Measurements from ENCODE around the gene KL. TPM values are rescaled to one million over a fixed set of nuclear protein-coding genes. Genes with fewer than 3 reads are reported as not detected.

KL gene
- total and polyA plus RNA-seq, 12 donors: 0.24 to 2.8 (median 0.78) TPM

DNA sequence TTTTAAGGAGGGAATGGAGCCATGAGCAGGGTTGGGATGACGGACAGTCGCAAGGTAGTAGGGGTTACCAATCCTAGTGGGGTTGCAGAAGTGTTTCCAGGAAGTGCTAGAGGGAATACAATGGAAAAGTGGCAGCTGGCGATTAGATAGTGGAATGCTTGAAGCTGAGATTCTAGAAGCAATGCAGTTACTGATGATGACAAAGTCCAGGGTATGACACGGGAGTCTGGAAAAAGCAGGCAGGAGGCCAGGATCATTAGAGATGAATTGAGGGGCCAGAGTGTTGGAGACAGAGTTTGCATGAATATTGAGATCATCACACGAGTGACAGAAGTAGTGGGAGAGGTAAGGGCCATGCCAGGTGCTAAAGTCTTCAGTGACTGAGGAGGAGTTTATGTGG is 17.3 kb upstream of the KL start:
- WGBS, 4 donors: 87 to 89% (median 88%) methylated on average over 5 of the region's 5 CpGs
- no peak overlapping the region for H3K4me3 ChIP-seq
- no peaks in the 10 kb centered on the region for H3K4me1 ChIP-seq (replicated peaks in 1 of 2)
- H3K27me3 ChIP-seq: no peaks in the 10 kb centered on the region
- no peak for TF ChIP-seq POLR2A (IDR thresholded peaks at IDR 0.05)
- TF ChIP-seq, protein P1, sequence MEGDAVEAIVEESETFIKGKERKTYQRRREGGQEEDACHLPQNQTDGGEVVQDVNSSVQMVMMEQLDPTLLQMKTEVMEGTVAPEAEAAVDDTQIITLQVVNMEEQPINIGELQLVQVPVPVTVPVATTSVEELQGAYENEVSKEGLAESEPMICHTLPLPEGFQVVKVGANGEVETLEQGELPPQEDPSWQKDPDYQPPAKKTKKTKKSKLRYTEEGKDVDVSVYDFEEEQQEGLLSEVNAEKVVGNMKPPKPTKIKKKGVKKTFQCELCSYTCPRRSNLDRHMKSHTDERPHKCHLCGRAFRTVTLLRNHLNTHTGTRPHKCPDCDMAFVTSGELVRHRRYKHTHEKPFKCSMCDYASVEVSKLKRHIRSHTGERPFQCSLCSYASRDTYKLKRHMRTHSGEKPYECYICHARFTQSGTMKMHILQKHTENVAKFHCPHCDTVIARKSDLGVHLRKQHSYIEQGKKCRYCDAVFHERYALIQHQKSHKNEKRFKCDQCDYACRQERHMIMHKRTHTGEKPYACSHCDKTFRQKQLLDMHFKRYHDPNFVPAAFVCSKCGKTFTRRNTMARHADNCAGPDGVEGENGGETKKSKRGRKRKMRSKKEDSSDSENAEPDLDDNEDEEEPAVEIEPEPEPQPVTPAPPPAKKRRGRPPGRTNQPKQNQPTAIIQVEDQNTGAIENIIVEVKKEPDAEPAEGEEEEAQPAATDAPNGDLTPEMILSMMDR (IDR thresholded peaks at IDR 0.05): no peak
- no peaks in the 10 kb centered on the region for H3K36me3 ChIP-seq (replicated peaks in 1 of 2)
- no peak overlapping the region for H3K27ac ChIP-seq
- no peaks in the 10 kb centered on the region for H3K9me3 ChIP-seq (replicated peaks in 1 of 3)
- DNase-seq: no peak
- intact Hi-C loops (cut with DNase I): no loop called here

- H3K36me3 ChIP-seq (replicated peaks in 1 of 2): no peaks in the 10 kb centered on the region
- TF ChIP-seq POLR2A (IDR thresholded peaks at IDR 0.05): no peak
- H3K27me3 ChIP-seq: no peaks in the 10 kb centered on the region
- no peak for DNase-seq
- no peaks in the 10 kb centered on the region for H3K9me3 ChIP-seq (replicated peaks in 1 of 3)
- no peak overlapping the region for H3K4me3 ChIP-seq
- H3K27ac ChIP-seq: no peak overlapping the region
- 93 to 97% (median 94%) methylated on average over 1 of the region's 1 CpG for WGBS, 4 donors
- H3K4me1 ChIP-seq (replicated peaks in 1 of 2): no peaks in the 10 kb centered on the region
- intact Hi-C loops (cut with DNase I): no loop called here
Measured at GRCh38 chr13:33000365-33000764, 15.9 kb upstream of the KL start.

- DNase-seq: no peak
- intact Hi-C loops (cut with DNase I): no loop called here
- 88 to 95% (median 92%) methylated on average over 2 of the region's 2 CpGs for WGBS, 4 donors
- H3K9me3 ChIP-seq (replicated peaks in 1 of 3): no peaks in the 10 kb centered on the region
- H3K36me3 ChIP-seq (replicated peaks in 1 of 2): no peaks in the 10 kb centered on the region
- no peak for TF ChIP-seq POLR2A (IDR thresholded peaks at IDR 0.05)
- TF ChIP-seq, protein P1 (IDR thresholded peaks at IDR 0.05): no peak
- peak overlapping the region in 1 of 5 donors; percentile 30 for H3K27ac ChIP-seq
- H3K4me1 ChIP-seq (replicated peaks in 1 of 2): no peaks in the 10 kb centered on the region
- H3K4me3 ChIP-seq: no peak overlapping the region
- no peaks in the 10 kb centered on the region for H3K27me3 ChIP-seq
Measured at GRCh38 chr13:33003458-33004019, 12.7 kb upstream of the KL start.

GRCh38 chr13:33004511-33004910 is 11.7 kb upstream of the KL start:
- no peaks in the 10 kb centered on the region for H3K9me3 ChIP-seq (replicated peaks in 1 of 3)
- TF ChIP-seq POLR2A (IDR thresholded peaks at IDR 0.05): no peak
- TF ChIP-seq, protein P1 (IDR thresholded peaks at IDR 0.05): no peak
- intact Hi-C loops (cut with DNase I): no loop called here
- no peaks in the 10 kb centered on the region for H3K36me3 ChIP-seq (replicated peaks in 1 of 2)
- 29 to 55% (median 39%) methylated on average over 3 of the region's 3 CpGs for WGBS, 4 donors
- DNase-seq: peak in 4 of 7 donors; percentile 18 to 60 (median 34)
- H3K4me1 ChIP-seq (replicated peaks in 1 of 2): no peaks in the 10 kb centered on the region
- H3K27ac ChIP-seq: peak overlapping the region in 2 of 5 donors; percentile 29 to 30
- no peaks in the 10 kb centered on the region for H3K27me3 ChIP-seq
- H3K4me3 ChIP-seq: no peak overlapping the region

DNA sequence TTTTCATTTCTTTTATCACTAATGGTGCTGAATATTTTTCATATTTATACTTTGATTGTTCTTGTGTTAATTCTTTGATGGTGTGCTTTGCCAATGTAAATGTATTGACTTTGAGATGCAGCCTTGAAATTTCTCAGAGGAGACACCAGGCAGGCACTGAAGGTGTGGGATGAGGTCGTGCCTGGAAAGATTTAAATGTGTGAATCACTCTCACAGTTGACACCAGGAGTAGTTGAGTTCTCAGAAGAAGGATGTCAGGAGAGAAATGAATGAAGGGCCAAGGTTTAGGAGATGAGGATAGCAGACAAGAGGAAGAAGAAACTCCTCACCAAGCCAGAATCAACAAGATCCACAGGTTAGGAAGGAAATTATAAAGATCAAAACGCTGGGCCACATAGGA is 10.1 kb upstream of the KL start:
- no peak overlapping the region for H3K27ac ChIP-seq
- H3K9me3 ChIP-seq (replicated peaks in 1 of 3): no peaks in the 10 kb centered on the region
- no peaks in the 10 kb centered on the region for H3K27me3 ChIP-seq
- TF ChIP-seq, protein P1 (IDR thresholded peaks at IDR 0.05): no peak
- no peak for TF ChIP-seq POLR2A (IDR thresholded peaks at IDR 0.05)
- H3K4me3 ChIP-seq: no peak overlapping the region
- DNase-seq: no peak
- H3K4me1 ChIP-seq (replicated peaks in 1 of 2): no peaks in the 10 kb centered on the region
- H3K36me3 ChIP-seq (replicated peaks in 1 of 2): no peaks in the 10 kb centered on the region
- intact Hi-C loops (cut with DNase I): no loop called here
- WGBS, 4 donors: 68 to 81% (median 77%) methylated on average over 2 of the region's 2 CpGs

Data from adrenal gland (tissue), 12 donors.